Thymus (tissue), 11 donors: ENCODE data around the gene CEMP1. TPM values are rescaled to one million over a fixed set of nuclear protein-coding genes. Genes with fewer than 3 reads are reported as not detected.
"Not testable (repeated sequence)": the region's sequence is repeated elsewhere in the genome, so short reads cannot be mapped to it uniquely, and the experiment has no call there.

Experiments
- DNase-seq, 9 donors: peaks; one replicate each; pipeline ENCODE4 v3.0.0-alpha.2; 2013; ENCODE audit warnings: low spot score in 9 of 9, low read depth in 6 of 9, missing footprints in 1 of 9
- H3K27ac ChIP-seq, 2 donors: one replicate each; pipeline ENCODE4 v1.5.1; 2013; ENCODE audit warnings: control low read depth in 1 of 2, low read depth in 1 of 2, low read length in 1 of 2, mild to moderate bottlenecking in 1 of 2, moderate library complexity in 1 of 2
- H3K27me3 ChIP-seq, 2 donors: one replicate each; pipeline ENCODE4 v1.5.1; 2013; ENCODE audit warnings: low read length in 1 of 2; ENCODE audit not compliant: control insufficient read depth in 2 of 2, insufficient read depth in 1 of 2
- H3K36me3 ChIP-seq, 2 donors: one replicate each; pipeline ENCODE4 v1.5.1; 2013; ENCODE audit warnings: low read length in 1 of 2, mild to moderate bottlenecking in 1 of 2, moderate library complexity in 1 of 2; ENCODE audit not compliant: control insufficient read depth in 2 of 2, insufficient read depth in 2 of 2
- H3K4me1 ChIP-seq, 2 donors: one replicate each; pipeline ENCODE4 v1.5.1; 2013; ENCODE audit warnings: low read length in 2 of 2; ENCODE audit not compliant: control insufficient read depth in 2 of 2, insufficient read depth in 2 of 2
- H3K4me3 ChIP-seq, 2 donors: one replicate each; pipeline ENCODE4 v1.5.1; 2013; ENCODE audit warnings: low read length in 2 of 2, control low read depth in 1 of 2, mild to moderate bottlenecking in 1 of 2
- H3K9me3 ChIP-seq, 2 donors: one replicate each; pipeline ENCODE4 v1.5.1; 2013; ENCODE audit warnings: low read length in 1 of 2, mild to moderate bottlenecking in 1 of 2; ENCODE audit not compliant: control insufficient read depth in 2 of 2, insufficient read depth in 1 of 2
- WGBS: extraction: QIAGEN DNeasy Blood & Tissue Kit; methylation state at CpG from one replicate; pipeline ENCODE4 v1.1.7; 2013; 5-methylcytosine and 5-hydroxymethylcytosine counted together
- polyA plus RNA-seq: library from polyadenylated mRNA; stranded (reverse); fragments of 200-250 nt; gene quantifications from one replicate; pipeline ENCODE4 v1.2.3, GENCODE V29; 2013
- total RNA-seq: library from RNA; stranded (reverse); fragments of 120-200 nt; gene quantifications from one replicate; pipeline ENCODE4 v1.2.4, GENCODE V29; 2013
- donor health status: healthy.

Gene CEMP1
- total and polyA plus RNA-seq, 2 donors, result 0.47 to 1.2 TPM

DNA sequence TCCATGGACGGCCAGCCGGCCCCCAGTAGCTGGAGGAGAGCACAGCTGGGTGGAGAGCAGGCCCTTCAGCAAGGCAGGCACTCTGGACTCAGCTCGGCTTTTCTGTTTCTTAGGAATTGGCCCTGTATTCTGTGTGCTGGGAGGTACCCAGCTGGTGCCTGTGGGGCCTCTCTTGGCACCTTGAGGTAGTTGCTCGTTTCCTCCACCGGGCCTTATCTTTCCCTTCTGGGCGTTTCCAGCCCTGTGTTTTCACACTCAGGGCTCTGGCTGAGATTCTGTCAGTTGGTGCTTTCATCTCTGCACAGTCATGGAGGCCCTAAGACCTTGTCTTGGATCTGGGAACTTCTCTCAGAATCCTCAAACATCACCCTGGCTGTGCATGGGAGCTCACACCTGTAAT lies 36.3 kb upstream of the CEMP1 start:
- no CpG with 5 or more reads among the region's 6 CpGs for WGBS
- not testable (repeated sequence) for H3K27ac ChIP-seq, H3K27me3 ChIP-seq, H3K4me3 ChIP-seq, H3K4me1 ChIP-seq, H3K9me3 ChIP-seq, DNase-seq, H3K36me3 ChIP-seq

DNA sequence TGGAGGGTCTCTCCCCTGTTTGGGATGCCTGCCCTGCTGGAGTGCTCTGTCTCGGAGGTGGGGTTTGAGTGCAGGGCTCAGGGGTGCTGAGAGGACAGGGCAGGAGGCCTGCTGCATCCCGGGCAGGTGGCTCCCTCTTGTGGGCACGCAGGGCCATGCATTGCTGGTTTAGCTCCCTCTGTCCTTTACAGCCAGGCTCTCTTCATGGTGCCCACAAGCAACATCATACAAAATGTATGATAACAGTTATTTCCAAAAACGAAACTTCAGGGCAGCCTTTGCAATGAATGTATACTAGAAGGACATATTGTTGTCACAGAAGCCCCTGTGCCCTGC lies 29.6 kb upstream of the CEMP1 start:
- H3K4me3 ChIP-seq, DNase-seq, H3K27me3 ChIP-seq, H3K9me3 ChIP-seq, H3K27ac ChIP-seq, H3K36me3 ChIP-seq, H3K4me1 ChIP-seq: not testable (repeated sequence)
- WGBS, result 18% methylated on average over 2 of the region's 4 CpGs

DNA sequence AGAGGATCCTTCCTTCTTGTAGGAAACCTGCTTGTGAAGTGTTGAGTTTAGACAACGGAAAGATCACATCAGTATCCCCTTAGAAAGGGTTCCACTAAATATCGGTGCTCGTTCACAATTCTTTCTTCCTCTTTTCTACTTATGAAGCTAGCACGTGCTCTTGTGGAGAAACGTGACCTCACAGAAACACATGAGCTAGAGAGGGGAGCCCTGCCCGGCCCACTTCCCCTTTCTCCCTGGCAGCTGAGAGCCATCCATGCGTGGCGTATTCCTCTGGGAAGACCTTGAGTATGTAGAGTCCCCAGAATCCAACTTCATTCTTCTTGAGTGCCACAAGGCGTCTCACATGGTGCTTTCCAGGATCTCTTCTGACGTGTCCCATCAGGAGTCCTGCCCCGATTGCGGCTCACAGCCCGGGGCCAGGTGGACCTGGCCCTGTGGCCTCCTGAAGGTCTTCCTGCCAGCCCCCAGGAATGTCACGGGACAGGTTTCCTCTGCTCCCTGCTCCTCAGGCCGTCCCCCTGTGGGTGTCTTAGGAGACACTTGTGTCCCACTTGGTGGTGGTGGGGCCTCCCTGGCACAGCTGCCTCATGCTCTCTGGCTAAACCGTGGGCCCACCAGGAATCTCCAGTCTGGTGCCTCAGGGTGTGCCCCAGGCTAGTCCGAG lies 29.1 kb upstream of the CEMP1 start:
- not testable (repeated sequence) for H3K9me3 ChIP-seq, H3K4me3 ChIP-seq, H3K27me3 ChIP-seq, H3K27ac ChIP-seq, DNase-seq, H3K4me1 ChIP-seq, H3K36me3 ChIP-seq
- WGBS, result 36% methylated on average over 9 of the region's 17 CpGs

DNA sequence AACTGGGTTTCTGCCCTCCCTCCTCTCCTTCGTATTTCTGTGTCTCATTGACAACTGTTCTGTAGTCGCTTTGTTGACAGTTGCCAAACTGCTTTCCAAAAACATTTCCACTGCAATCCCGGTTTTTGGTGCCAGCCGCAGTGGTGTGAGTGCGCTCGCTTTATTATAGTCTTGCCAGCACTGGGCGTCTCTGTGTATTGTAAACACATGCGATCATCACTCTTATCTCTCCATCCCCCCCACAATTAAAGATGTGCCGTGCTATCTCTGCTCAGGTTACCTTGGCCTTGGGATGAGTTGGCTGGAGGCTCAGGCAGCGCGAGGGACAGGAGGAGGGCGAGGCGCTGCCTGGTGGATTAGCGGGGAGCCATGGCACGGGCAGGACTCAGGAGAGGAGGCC lies 25.9 kb upstream of the CEMP1 start:
- H3K4me1 ChIP-seq, H3K36me3 ChIP-seq, DNase-seq, H3K27me3 ChIP-seq, H3K9me3 ChIP-seq, H3K4me3 ChIP-seq, H3K27ac ChIP-seq: not testable (repeated sequence)
- 99% methylated on average over 6 of the region's 15 CpGs for WGBS

DNA sequence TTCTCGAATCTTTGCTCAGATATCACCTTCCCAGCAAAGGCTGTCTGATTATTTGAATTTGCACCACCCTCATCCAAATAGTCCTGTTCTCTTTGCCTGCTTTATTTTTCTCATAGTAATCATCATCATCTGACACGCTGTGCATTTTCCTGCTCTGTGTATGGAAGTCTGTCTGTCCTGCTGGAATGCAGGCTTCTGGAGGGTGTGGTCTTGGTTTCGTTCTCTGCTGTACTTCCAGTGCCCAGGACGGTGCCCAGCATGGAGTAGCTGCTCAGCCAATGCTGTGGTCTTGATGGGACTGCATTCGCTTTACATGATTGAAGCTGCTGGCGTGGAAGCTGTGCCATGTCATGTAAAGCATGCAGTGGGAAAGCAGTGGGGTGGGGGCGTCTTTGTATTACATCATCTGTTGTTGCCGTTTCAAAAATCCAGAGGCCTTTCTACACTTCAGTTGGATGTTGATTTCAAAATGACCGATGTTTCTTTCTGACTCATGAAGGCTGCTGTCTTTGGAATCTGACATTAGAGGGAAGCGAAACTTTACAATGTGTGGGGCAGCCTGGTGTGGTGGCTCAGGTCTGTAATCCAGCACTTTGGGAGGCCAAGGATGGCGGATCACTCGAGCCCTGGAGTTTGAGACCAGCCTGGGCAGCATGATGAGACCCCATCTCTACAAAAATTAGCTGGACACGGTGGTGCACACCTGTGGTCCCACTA lies 23.7 kb upstream of the CEMP1 start:
- not testable (repeated sequence) for H3K4me1 ChIP-seq, H3K27ac ChIP-seq, H3K4me3 ChIP-seq, H3K9me3 ChIP-seq, H3K27me3 ChIP-seq, DNase-seq, H3K36me3 ChIP-seq
- WGBS, result no CpG with 5 or more reads among the region's 13 CpGs

DNA sequence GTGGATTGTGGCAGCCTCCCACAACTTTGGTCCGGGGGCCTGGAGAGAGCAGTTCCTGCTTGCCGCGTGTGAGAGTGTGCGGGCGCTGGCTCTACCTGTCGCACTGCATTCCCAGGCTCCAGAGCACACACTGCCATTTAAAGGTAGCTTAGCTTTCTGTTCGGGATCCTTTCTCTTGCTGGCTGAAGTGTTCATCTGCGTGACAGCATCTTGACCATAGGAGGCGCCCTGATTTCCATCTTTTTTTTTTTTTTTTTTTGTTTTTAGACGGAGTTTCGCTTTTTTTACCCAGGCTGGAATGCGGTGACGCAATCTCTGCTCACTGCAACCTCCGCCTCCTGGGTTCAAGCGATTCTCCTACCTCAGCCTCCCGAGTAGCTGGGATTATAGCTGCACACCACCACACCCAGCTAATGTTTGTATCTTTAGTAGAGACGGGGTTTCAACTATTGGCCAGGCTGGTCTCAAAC lies 20.2 kb upstream of the CEMP1 start:
- H3K27ac ChIP-seq, DNase-seq: not testable (repeated sequence)

DNA sequence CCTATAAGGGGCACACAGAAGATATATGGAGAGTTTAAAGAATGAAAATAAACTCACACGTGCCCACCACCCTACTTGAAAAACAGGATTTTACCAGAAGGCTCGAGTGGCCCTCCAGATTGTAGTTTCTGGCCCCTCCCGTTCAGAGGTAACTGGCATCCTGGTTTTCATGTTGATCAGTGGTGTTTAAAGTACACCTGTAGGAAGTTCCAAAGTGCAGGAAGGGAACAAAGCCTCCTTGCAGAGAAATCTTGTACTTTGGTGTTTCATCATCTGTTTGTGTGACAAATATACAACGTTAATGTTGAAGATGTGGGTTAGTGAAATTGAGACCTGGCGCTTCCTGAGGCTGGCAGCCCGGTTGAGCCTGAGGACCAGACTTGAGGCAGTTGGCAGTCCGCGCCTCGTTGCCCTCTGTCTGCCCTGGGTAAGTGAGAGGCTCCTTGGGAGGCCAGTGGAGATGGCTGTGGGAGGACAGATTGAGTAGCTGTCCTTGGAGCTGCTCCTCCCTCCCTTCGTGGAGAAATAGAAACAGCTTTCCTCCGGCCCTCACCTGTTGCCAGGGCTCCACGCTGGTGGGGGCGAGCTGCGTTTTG lies 19.2 kb upstream of the CEMP1 start:
- WGBS, result no CpG with 5 or more reads among the region's 14 CpGs
- not testable (repeated sequence) for H3K4me1 ChIP-seq, H3K27ac ChIP-seq, DNase-seq, H3K36me3 ChIP-seq, H3K27me3 ChIP-seq, H3K4me3 ChIP-seq, H3K9me3 ChIP-seq

More for the DNA sequence above, 20.2 kb upstream of the CEMP1 start:
- H3K4me3 ChIP-seq, H3K36me3 ChIP-seq, H3K4me1 ChIP-seq, H3K27me3 ChIP-seq, H3K9me3 ChIP-seq: not testable (repeated sequence)
- 92% methylated on average over 11 of the region's 17 CpGs for WGBS

DNA sequence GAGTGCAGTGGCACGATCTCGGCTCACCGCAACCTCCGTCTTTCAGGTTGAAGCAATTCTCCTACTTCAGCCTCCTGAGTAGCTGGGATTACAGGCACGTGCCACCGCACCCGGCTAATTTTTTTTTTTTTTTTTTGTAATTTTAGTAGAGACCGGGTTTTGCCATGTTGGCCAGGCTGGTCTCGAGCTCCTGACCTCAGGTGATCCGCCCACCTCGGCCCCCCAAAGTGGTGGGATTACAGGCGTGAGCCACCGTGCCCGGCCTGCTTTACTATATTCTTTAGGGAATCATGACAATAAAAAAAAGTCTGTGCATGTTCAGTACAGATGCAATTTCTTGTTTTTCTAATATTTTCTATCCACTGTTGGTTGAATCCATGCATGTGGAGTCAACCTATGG lies 12.6 kb upstream of the CEMP1 start:
- H3K4me1 ChIP-seq, result peaks cover 11 to 14% of the 10 kb centered on the region in 2 donors
- H3K4me3 ChIP-seq, H3K9me3 ChIP-seq, H3K27me3 ChIP-seq, H3K27ac ChIP-seq, H3K36me3 ChIP-seq, DNase-seq: not testable (repeated sequence)
- WGBS, result 97% methylated on average over 14 of the region's 14 CpGs

DNA sequence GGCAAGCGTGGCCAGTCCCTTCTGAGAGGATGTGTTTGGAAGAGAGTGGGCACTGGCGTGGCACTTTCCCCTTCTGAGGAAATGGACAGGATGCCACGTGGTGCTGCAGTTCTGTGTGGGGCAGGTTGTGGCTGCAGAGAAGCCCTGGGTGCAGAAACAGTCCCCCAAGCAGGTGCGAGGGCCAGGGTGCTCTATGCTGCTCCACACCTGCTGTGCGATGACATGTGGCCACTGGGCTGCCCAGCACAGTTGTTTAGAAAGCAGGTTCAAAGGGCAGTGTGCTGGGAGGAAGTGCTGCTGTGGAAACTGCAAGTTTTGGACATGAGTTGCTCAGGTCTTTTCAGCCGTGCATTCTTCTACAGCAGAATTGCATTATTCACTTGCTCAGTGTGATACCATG lies 10.2 kb upstream of the CEMP1 start:
- not testable (repeated sequence) for H3K27ac ChIP-seq, H3K36me3 ChIP-seq, H3K4me3 ChIP-seq, DNase-seq, H3K27me3 ChIP-seq, H3K9me3 ChIP-seq
- 76% methylated on average over 6 of the region's 6 CpGs for WGBS
- peaks cover 13 to 21% of the 10 kb centered on the region in 2 donors for H3K4me1 ChIP-seq
